Heart right ventricle (tissue), 16 donors: Measurements from ENCODE around the gene BYSL. TPM values are rescaled to one million over a fixed set of nuclear protein-coding genes. Genes with fewer than 3 reads are reported as not detected.

Experiments
- ATAC-seq, 8 donors: fragments of 200-7000 bp; cut with Tn5 transposase; one replicate each; pipeline ENCODE4 v1.9.1; 2020; ENCODE audit warnings: mild to moderate bottlenecking in 8 of 8, moderate library complexity in 8 of 8, moderate number of reproducible peaks in 1 of 8
- DNase-seq, 2 donors: peaks; one replicate each; pipeline ENCODE4 v3.0.0-alpha.2; 2020
- H3K27ac ChIP-seq, 10 donors: fragments of 200-600 bp; sonication (generic) in 2 of 10; one replicate each; pipeline versions ENCODE4 v1.5.0 to v1.8.0; 2020 to 2022; ENCODE audit warnings: mild to moderate bottlenecking in 3 of 10
- H3K27me3 ChIP-seq, 7 donors: fragments of 200-600 bp; one replicate each; pipeline ENCODE4 v1.8.0; 2021 to 2022; ENCODE audit warnings: mild to moderate bottlenecking in 2 of 7
- H3K36me3 ChIP-seq, 9 donors: fragments of 200-600 bp; sonication (generic) in 1 of 9; one replicate each; pipeline versions ENCODE4 v1.5.0 to v1.8.0; 2020 to 2022; ENCODE audit warnings: mild to moderate bottlenecking in 2 of 9
- H3K4me1 ChIP-seq, 9 donors: fragments of 200-600 bp; sonication (generic) in 1 of 9; one replicate each; pipeline versions ENCODE4 v1.5.0 to v1.8.0; 2020 to 2022; ENCODE audit warnings: mild to moderate bottlenecking in 4 of 9
- H3K4me3 ChIP-seq, 10 donors: fragments of 200-600 bp; sonication (generic) in 2 of 10; one replicate each; pipeline versions ENCODE4 v1.5.0 to v1.8.0; 2020 to 2022; ENCODE audit warnings: mild to moderate bottlenecking in 7 of 10, moderate library complexity in 2 of 10
- H3K9me3 ChIP-seq, 11 donors: fragments of 200-600 bp in 10 of 11; sonication (generic) in 2 of 11; one replicate each; pipeline versions ENCODE4 v1.5.0 to v1.8.0; 2013 to 2022; ENCODE audit warnings: mild to moderate bottlenecking in 2 of 11, control low read depth in 1 of 11, moderate library complexity in 1 of 11
- WGBS, 2 donors: extraction: QIAGEN DNeasy Blood & Tissue Kit; methylation state at CpG; one replicate each; pipeline ENCODE4 v1.1.7; 2013; ENCODE audit warnings: inconsistent platforms in 1 of 2; 5-methylcytosine and 5-hydroxymethylcytosine counted together
- intact Hi-C, 10 donors: fragments of 100-400 bp; cut with DNase I; formaldehyde crosslinking; loops; one replicate each; pipeline versions ENCODE4 v1.11.1 to v1.14.2; 2022
- polyA plus RNA-seq, 2 donors: library from polyadenylated mRNA; stranded (reverse); fragments of 200-250 nt; gene quantifications; one replicate each; pipeline ENCODE4 v1.2.3, GENCODE V29; 2013
- total RNA-seq, 10 donors: library from RNA; stranded (reverse); fragmentation: NEBNext Ultra II Directional in 3 of 10; extraction: Animal tissue kit (Norgen Biotek cat#: 25700) in 3 of 10; gene quantifications; one replicate each; pipeline versions ENCODE4 v1.2.1 to v1.2.4, GENCODE V29; 2021 to 2023
- TF ChIP-seq, protein P1 (sequence below), 9 donors: fragments of 200-600 bp; sonication (generic) in 2 of 9; IDR thresholded peaks; one replicate each; pipeline versions ENCODE4 v1.5.0 to v1.8.0; 2021 to 2022; ENCODE audit warnings: antibody characterized with exemption in 9 of 9, mild to moderate bottlenecking in 5 of 9, moderate library complexity in 1 of 9
- donor health status: Arrhythmogenic right ventricular cardiomyopathy.
- donor health status: ischemic (EF 13 %, LVEDD 7.1; RV severe dilation, severe dysfunction).
- donor health status: healthy with polysubstance abuse.
- donor health status: DM: no; HTN: yes; CAD: no.
- donor health status: DM: no; HTN: no; CAD: no.
- donor health status: ischemic (EF 25% LVEDD 6.9; RV normal size, moderate dysfunction).
- donor health status: ischemic (EF 25% LVEDD 5.7; RV mildly dilated, moderate dysfunction).
- donor health status: healthy.
- donor health status: DM: yes; HTN: yes; CAD: no.
- donor health status: Ischemic cardiomyopathy.
- donor health status: ischemic (EF 35%, LVEDD 5.7; RV mildly dilated, moderate dysfunction).
- donor health status: nonischemic (EF 11% LVEDD 7.7; RV severe dilation, severe dysfunction).
- donor health status: DM: yes; HTN: yes; CAD: no.
- donor health status: PGD.
- donor health status: ischemic (EF 29% LVEDD 5.4; RV normal size, mild dysfunction).
- donor health status: nonischemic (EF 23%, LVEDD 6.1; RV moderate dilation, normal function).

Gene BYSL
- total and polyA plus RNA-seq, 12 donors = 4.3 to 20.0 (median 9.9) TPM

DNA sequence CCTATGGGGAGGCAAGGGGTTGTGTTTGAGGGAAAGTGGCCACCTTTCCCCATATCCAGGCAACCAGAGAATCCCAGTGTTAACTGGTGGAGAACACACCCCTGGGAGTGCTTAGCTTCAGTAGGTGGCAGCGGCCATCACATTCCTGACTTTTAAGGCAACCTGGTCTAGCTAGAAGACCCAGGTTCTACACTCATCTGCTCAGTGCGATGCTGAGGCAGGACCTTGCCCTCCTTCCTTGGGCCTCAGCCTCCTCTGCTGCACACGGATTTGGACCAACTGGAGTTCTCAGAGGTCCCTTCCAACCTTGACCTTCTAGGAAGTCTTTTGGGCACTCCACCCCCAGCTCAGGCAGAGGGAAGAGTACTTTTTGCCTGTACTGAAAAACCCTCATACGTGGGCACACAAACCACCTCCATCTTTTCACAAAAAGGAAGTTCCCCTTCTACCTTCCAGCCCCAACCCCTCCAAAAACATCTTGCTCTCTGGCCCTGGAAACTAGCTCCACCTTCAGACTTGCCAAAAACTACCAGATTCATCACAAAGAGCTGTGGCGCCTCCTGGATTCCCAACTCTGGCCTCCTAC, 17.4 kb downstream of the BYSL start:
- intact Hi-C loops = loop anchor here in 7 of 10 donors (5.0 kb wide), 3 partner anchors 104 to 156 kb away; partner anchors contain the start of genes TOMM6 (in 2 of the 7) and PRICKLE4 (in 1 of the 7)
- Histone ChIP-seq H3K4me1 (peaks cover 26 to 81% (median 58%) of the 10 kb centered on the region in 9 donors), H3K27me3 (no peaks in the 10 kb centered on the region), H3K27ac (peak overlapping the region; percentile 38 to 94 (median 88)), H3K4me3 (peak overlapping the region in 6 of 10 donors; percentile 4 to 99 (median 96)), H3K9me3 (no peaks in the 10 kb centered on the region), H3K36me3 (peaks cover 0 to 48% (median 25%) of the 10 kb centered on the region in 9 donors)
- WGBS, 2 donors = 64 to 74% methylated on average over 5 of the region's 5 CpGs
- DNase-seq = no peak
- TF ChIP-seq, protein P1, sequence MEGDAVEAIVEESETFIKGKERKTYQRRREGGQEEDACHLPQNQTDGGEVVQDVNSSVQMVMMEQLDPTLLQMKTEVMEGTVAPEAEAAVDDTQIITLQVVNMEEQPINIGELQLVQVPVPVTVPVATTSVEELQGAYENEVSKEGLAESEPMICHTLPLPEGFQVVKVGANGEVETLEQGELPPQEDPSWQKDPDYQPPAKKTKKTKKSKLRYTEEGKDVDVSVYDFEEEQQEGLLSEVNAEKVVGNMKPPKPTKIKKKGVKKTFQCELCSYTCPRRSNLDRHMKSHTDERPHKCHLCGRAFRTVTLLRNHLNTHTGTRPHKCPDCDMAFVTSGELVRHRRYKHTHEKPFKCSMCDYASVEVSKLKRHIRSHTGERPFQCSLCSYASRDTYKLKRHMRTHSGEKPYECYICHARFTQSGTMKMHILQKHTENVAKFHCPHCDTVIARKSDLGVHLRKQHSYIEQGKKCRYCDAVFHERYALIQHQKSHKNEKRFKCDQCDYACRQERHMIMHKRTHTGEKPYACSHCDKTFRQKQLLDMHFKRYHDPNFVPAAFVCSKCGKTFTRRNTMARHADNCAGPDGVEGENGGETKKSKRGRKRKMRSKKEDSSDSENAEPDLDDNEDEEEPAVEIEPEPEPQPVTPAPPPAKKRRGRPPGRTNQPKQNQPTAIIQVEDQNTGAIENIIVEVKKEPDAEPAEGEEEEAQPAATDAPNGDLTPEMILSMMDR (IDR thresholded peaks at IDR 0.05) = no peak
- ATAC-seq = no peak

- DNase-seq = peak; percentile 33 to 35
- Histone ChIP-seq H3K27me3 (no peaks in the 10 kb centered on the region), H3K4me3 (peak overlapping the region in 7 of 10 donors; percentile 4 to 99 (median 95)), H3K9me3 (no peaks in the 10 kb centered on the region), H3K27ac (peak overlapping the region; percentile 38 to 94 (median 88)), H3K36me3 (peaks cover 0 to 41% (median 18%) of the 10 kb centered on the region in 9 donors), H3K4me1 (peaks cover 26 to 81% (median 58%) of the 10 kb centered on the region in 9 donors)
- ATAC-seq = peak in 2 of 8 donors; percentile 0 to 1
- intact Hi-C loops = loop anchor here in 7 of 10 donors (5.0 kb wide), 3 partner anchors 103 to 157 kb away; partner anchors contain the start of genes TOMM6 (in 2 of the 7) and PRICKLE4 (in 1 of the 7)
- TF ChIP-seq, protein P1 (IDR thresholded peaks at IDR 0.05) = no peak
- WGBS, 2 donors = 30 to 46% methylated on average over 11 of the region's 11 CpGs
These were observed 18.0 kb downstream of the BYSL start for GRCh38 chr6:41939176-41939847.

- intact Hi-C loops = loop anchor here (2.0 to 5.0 kb wide), 4 partner anchors 102 to 158 kb away; partner anchors contain the start of genes TOMM6 (in 4 of the 10) and PRICKLE4 (in 1 of the 10)
- H3K4me1 ChIP-seq = peaks cover 26 to 73% (median 58%) of the 10 kb centered on the region in 9 donors
- H3K27ac ChIP-seq = peak overlapping the region; percentile 38 to 94 (median 88)
- peak overlapping the region; percentile 57 to 99 (median 92) for H3K4me3 ChIP-seq
- TF ChIP-seq, protein P1 (IDR thresholded peaks at IDR 0.05) = no peak
- no peaks in the 10 kb centered on the region for H3K27me3 ChIP-seq
- DNase-seq (peak in 1 of 2 donors; percentile 13), ATAC-seq (no peak)
- no peaks in the 10 kb centered on the region for H3K9me3 ChIP-seq
- peaks cover 0 to 33% (median 10%) of the 10 kb centered on the region in 9 donors for H3K36me3 ChIP-seq
- 25 to 31% methylated on average over 27 of the region's 27 CpGs for WGBS, 2 donors
These were observed 18.8 kb downstream of the BYSL start for GRCh38 chr6:41939848-41940758.
